NCI-H128 (cell line): Measurements from ENCODE around the gene ARL4C.

ENCODE experiments used
- DNase-seq: peaks from one replicate; lab custom pipeline; 2025; ENCODE audit not compliant: unreplicated experiment; lab: John Stamatoyannopoulos, UW

The ARL4C gene

DNA sequence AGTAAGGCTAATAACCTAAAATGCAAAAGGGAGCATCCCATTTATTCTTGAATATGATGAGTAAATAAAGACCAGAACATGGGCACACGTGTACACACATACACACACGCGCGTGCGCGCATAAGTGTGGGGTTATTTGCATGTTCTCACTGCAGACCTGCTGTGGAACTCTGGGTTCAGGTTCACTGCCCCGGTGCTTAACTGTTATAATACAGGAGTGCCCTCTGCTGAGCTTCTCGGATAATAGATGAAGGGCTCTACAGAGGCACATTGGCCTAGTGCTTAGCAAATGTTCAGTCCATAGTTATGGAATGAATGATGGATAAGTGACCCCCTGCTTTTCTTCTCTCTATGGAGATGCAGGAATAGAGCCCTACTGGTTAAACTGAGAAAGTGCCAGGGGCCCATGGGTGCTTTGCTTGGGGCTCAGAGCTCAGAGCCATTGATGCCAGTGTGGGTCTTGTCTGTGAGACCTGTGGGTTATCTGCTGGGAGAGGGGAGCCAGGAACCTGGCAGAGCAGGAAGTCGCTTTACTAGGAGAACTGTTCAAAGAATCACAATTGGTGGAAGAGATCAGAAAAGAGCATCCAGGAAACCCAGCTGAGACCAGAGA lies 3.6 kb upstream of the ARL4C start:
- no peak for DNase-seq

GRCh38 chr2:234497594-234498235 lies 834 bp upstream of the ARL4C start:
- DNase-seq = no peak

- DNase-seq = no peak
Measured at GRCh38 chr2:234496055-234496834, 636 bp downstream of the ARL4C start.

DNA sequence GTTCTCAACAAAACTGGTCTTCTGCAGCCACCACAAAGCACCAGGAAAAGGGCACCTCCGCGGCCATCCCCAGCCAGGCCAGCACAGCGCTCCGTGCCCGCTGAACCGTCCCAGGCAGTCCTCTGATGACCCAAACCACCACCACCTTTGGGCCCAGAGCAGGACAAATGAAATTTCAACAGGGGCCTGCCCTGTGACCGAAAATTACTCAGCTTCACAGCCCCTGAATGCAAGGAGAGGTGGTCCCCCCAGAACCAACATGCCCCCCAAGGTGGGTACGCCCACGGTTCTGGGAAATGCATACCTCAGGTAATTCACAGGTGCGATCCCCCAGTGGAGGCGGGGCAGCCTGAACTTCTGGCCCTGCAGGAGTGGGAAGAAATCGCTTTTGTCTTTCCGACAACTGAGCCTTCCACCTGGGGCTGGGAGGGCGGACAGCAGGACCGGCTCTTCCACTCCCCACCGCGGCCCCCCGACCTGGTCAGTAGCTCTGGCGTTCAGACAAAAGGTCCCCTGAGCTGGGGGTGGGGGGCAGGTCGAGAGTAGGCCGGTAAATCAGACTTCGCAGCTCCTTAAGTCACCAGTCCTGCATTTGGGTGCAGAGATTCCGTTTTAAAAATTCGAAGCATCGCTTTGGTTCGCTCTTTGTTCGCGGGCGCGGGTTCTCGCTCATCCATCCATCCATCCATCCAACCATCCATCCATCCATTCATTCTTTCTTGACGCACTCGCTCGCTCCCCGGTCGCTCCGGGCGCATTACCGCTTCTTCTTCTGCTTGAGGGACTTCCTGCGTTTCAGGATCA lies 1.4 kb downstream of the ARL4C start:
- no peak for DNase-seq

DNA sequence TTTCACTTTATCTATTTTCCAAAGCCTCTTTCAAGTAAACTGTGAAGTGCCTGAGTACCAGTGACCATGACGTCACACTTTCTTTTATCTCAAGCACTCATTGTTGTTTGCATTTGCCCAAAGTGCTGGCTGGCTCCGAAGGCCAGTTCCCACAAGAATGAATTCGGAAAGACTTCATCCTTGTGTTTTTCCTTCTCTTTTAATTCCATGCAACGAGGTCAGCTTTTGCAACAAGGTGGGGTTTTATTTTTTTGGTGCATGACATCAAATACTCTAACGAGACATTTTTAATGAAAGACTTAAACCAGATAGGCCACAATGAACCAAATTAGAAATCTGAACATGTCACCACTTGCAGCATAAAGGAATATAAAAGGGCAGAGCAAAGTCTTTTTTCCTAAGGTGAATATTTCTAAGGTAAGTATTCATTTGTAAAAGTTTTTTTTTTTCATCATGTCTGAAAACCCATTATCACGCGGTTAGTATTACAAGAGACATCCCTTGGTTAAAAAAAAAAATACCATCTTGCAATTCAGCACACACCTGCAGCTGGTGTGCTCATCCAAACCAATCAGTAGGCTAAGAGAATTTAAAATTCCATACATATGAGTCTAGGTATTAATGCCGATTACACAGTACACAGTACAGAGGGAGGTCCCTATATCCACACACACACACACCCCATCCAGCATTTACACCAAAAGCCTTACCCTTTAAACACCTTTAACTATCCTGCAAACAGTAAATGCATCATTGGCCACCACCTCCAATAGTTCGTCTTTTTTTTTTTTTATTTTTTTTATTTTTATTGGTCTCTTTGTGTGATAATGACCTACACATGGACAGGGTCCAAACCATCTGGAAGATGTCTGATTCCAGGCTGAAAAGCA lies 2.3 kb downstream of the ARL4C start:
- no peak for DNase-seq

DNA sequence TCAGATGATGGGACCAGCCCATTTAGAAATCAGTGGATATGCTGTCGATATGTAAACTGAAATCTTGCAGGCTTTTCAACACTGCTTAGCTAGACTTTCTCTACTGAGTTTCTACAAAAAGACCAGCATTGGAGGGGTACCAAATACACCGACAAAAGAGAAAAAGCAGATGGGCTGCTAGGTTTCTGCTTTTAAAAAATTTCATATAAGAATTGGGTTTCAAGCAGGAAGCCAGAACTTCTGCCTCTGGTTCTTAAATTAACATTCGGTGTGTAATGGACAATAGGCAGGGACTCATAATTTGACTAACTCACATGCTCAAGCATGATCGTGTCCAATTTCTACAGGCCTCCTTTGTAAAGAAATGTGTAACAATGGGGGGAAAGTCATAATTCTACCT lies 3.1 kb downstream of the ARL4C start:
- no peak for DNase-seq

- DNase-seq = no peak
Measured at GRCh38 chr2:234492717-234493485, 4.0 kb downstream of the ARL4C start.

GRCh38 chr2:234491897-234492296 lies 5.0 kb downstream of the ARL4C start:
- DNase-seq = no peak

- DNase-seq = no peak
Measured at GRCh38 chr2:234491281-234491680, 5.6 kb downstream of the ARL4C start.

DNA sequence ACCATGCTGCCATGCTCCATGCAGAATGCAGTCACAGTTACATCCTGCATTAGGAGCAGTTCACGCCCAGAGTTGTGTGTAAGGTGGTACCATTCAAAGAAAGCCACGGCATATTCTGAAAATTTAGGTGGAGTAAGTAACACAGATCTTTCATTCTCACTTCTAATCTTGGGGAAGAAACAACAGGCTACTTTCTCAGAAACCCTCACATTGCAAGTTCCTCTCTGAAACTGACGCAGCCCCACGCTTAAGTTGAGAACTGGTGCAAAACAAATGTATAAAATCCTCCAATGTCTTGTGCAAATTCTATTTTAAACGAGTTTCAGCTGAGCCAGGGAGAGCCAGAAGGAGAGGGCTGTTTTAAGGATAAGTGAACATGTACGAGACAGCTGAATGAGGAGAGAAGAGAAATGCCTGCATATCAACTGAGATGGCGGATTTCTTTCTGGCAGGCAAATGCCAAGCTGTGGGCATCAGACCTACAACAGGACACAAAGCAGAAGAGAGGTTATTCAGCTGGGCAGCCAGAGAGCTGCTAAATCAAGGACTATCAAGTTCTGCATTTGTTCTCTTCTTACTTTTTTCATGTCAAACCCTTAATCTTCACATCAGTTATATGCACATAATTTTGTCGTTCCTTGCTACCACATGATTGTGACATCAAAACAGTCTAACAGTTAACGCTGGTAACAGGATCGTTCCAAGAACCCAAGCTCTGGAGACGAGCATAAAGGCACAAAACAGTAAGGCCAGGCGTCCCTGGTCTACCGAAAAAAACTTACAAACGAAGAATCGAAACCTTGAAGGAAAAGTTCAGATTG lies 6.4 kb downstream of the ARL4C start:
- DNase-seq = no peak

GRCh38 chr2:234488913-234489451 lies 7.9 kb downstream of the ARL4C start:
- DNase-seq = no peak

DNA sequence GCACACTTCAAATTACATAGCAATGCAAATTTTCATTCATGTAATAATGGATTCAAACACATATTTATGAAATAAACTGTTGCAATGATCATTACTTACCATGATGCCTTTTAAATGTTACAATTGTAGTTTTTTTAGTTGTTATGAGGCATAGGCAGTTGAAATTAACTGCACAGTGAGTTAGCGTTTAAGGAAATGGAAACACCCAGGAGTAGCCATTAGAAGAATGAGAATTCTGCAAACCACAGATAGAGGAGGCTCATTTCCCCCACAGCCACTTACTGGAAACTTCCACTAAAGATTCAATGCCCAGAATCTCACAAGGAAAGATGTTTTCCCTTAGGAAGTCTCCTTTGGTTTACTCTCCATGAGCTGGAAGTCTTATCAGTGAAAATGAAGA lies 8.4 kb downstream of the ARL4C start:
- DNase-seq = no peak

- no peak for DNase-seq
Measured at GRCh38 chr2:234487356-234487755, 9.5 kb downstream of the ARL4C start.

DNA sequence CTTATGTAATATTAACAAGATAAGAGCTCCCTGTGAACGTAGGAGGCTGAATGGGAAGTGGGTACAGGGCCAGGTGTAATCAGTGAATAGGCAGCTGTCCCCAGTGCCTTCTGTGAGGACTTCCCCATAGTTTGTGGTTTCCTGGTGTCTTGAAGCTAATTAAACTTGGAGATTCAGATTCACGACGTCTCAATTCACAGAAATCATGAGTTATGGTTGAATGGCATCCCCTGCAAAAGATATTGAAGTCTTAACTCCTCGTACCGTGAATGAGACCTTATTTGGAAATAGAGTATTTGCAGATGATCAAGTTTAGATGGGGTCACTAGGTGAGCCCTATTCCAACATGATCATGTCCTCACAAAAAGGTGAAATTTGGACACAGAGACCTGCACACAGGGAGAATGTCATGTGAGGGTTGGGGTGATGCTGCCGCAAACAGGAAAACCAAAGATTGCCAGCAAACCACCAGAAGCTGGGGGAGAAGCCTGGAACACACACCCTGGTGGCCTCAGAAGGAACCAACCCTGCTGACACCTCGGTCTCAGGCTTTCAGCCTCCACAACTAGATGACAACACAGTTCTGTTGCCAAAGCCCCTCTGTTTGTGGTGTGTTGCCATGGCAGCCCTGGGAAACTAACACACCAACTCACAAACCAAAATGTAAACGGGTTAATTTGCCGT lies 13.2 kb downstream of the ARL4C start:
- DNase-seq = no peak

DNA sequence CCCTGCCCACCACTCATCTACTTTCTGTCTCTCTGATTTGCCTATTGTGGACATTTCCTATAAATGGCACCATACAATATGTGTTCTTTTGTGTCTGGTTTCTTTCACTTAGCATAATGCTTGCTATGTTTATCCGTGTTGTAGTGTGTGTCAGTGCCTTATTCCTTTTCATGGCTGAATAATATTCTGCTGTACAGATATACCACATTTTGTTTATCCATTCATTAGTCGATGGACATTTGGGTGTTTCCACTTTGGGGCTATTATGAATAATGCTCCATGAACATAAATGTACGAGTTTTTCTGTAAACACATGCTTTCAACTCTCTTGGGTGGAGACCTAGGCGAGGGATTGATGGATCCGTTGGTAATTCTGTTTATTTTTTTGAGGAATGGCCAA lies 15.6 kb downstream of the ARL4C start:
- DNase-seq = no peak

GRCh38 chr2:234480337-234480736 lies 16.5 kb downstream of the ARL4C start:
- no peak for DNase-seq

DNA sequence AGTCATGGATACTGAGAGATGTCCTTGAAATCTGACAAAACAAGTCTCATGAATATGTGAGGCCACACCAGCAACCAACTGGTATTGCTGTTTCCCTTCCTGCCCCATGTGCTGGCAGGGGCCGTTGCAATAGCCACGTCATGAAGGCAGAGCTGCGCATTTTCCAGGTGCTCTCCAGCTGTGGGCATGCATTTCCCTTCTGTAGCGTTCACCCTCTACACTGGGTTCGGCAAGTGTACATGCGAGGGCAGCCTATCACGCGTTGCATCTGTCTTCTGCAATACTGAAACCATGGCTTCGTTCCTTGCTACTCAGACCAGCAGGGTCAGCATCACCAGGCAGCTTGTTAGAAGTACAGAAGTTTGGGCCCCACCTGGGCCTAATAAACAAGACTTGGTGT lies 17.4 kb downstream of the ARL4C start:
- no peak for DNase-seq
